Right kidney (tissue), 1 donor: Measurements from ENCODE around the gene TNKS2.
A peak's percentile ranks its signal among the peaks of the same experiment; 100 is the strongest.

Experiments used
- DNase-seq: peaks from one replicate; pipeline ENCODE4 v3.0.0-alpha.2; 2016

Gene TNKS2

GRCh38 chr10:91908337-91909116 lies 110.3 kb downstream of the TNKS2 start:
- DNase-seq, result peak; percentile 97

- DNase-seq, result no peak
Observed at GRCh38 chr10:91909117-91909677, 111.0 kb downstream of the TNKS2 start, which contains the start of gene FGFBP3. TSS of gene FGFBP3 (minus strand) at chr10:91909486. CDS start at chr10:91908969, 517 bp downstream.

GRCh38 chr10:91910467-91910866 lies 112.2 kb downstream of the TNKS2 start:
- DNase-seq, result no peak
